Muscle of leg (tissue), 11 donors: Measurements from ENCODE around the gene MCRS1. TPM values are rescaled to one million over a fixed set of nuclear protein-coding genes. Genes with fewer than 3 reads are reported as not detected.
A peak's percentile ranks its signal among the peaks of the same experiment; 100 is the strongest.

ENCODE experiments used
- DNase-seq: peaks from one replicate; pipeline ENCODE4 v3.0.0; 2013
- H3K27ac ChIP-seq: one replicate; pipeline ENCODE4 v1.5.1; 2013; ENCODE audit warnings: mild to moderate bottlenecking, low read length, control low read depth
- H3K27me3 ChIP-seq: one replicate; pipeline ENCODE4 v1.6.1; 2013; ENCODE audit warnings: low read length; ENCODE audit not compliant: control insufficient read depth, insufficient read depth
- H3K36me3 ChIP-seq: one replicate; pipeline ENCODE4 v1.6.1; 2013; ENCODE audit warnings: low read length; ENCODE audit not compliant: control insufficient read depth, insufficient read depth
- H3K4me1 ChIP-seq: one replicate; pipeline ENCODE4 v1.6.1; 2013; ENCODE audit warnings: low read length; ENCODE audit not compliant: control insufficient read depth, insufficient read depth
- H3K4me3 ChIP-seq: one replicate; pipeline ENCODE4 v1.5.1; 2013; ENCODE audit warnings: low read length, control low read depth
- H3K9me3 ChIP-seq: replicated peaks from 2 replicates; pipeline ENCODE4 v1.6.1; 2013; ENCODE audit warnings: low read depth, low read length; ENCODE audit not compliant: control insufficient read depth
- WGBS: methylation state at CpG from one replicate; pipeline ENCODE4 v1.1.5; 2013; ENCODE audit warnings: missing lambda C conversion rate; ENCODE audit not compliant: insufficient coverage; 5-methylcytosine and 5-hydroxymethylcytosine counted together
- polyA plus RNA-seq, 8 donors: library from polyadenylated mRNA; unstranded; fragments of 120-200 nt; gene quantifications; one replicate each; pipeline versions ENCODE4 v1.2.1 to v1.2.3, GENCODE V29; 2013; ENCODE audit warnings: inconsistent platforms in 1 of 8, low replicate concordance in 1 of 8; ENCODE audit not compliant: insufficient read length in 8 of 8, insufficient read depth in 1 of 8
- total RNA-seq: library from RNA; stranded (reverse); fragments of 120-200 nt; gene quantifications from one replicate; pipeline ENCODE4 v1.2.4, GENCODE V29; 2013

The MCRS1 gene
- total and polyA plus RNA-seq, 9 donors, result 52.5 to 77.2 (median 59.8) TPM

DNA sequence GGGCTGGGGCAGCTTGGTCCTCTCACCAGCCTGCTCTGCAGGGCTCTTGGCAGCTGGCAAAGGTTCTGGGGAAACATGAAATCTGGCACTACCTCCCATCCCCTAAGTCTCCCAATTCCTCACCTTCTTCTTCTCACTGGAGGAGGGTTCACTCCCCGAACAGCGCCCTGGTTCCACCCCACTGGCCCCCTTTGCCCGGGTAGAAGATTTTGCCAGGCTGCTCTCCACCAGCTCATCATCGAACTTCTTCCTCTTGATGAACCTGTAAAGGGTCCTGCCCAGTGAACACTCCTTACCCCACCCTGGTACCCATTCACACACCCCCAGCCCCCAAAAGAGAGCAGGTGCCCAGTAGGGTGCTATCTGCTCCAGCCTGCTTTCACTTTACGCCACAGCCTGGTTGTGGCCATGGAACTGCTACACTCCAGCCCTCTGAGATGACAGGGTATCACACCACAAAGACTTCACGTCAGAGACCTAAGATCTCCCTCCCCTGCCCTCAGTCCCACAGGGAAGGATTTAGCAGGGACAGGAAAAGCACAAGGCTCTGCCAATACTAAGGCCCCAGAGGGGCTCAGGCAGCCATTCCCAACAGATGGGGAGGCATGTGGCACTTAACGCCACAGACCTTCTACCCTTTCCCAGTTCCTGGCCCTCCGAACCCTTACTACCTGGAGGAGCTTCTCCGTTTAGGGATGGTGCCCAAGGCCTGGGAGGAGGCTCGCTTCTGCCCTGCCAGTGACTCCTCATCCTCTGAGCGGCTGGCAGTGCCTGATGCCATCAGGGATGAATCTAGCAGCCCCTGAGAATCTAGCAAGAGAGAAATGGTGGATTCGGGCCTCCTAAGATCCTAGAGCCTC lies 2.3 kb downstream of the MCRS1 start:
- Histone ChIP-seq H3K9me3 (no peaks in the 10 kb centered on the region), H3K27me3 (no peaks in the 10 kb centered on the region), H3K4me3 (no peak overlapping the region), H3K36me3 (peaks cover 54% of the 10 kb centered on the region), H3K27ac (peak overlapping the region; percentile 53), H3K4me1 (peaks cover 36% of the 10 kb centered on the region)
- 90% methylated on average over 9 of the region's 12 CpGs for WGBS
- DNase-seq, result no peak

DNA sequence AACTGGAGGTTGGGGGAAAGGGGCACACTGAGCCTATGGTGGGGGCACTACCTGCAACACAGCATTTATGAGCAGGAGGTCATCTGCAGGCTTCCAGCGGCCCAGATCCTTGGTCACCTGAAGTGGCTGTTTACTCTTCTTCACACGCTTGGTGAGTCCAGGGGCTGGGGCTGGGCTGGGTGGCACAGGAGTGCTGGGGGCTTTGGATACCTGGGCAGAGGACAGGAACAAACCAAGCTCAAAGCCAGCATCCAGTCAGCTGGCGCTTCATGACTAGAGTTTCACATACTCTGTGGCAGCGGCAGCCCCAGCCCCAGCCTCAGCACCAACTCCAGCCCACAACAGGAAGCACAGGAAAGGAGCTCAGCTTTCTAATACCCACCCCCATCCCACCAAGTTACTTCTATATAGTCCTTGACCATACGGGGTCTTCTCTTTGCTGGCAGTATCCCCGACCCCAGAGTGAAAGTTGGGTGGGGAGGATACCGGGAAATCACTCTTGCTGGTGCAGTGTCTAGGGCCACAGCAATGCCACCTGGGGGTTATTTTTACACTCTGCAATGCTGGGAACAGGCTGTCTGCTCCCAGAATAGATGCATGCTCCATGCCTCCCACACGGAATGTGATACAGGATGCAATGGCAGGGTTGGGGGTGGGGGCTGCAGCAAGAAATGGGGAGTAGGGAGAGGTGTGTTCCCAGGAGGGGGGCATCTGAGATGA lies 3.1 kb downstream of the MCRS1 start:
- DNase-seq, result no peak
- WGBS, result 88% methylated on average over 3 of the region's 8 CpGs
- Histone ChIP-seq H3K27ac (peak overlapping the region; percentile 66), H3K4me1 (peaks cover 35% of the 10 kb centered on the region), H3K27me3 (no peaks in the 10 kb centered on the region), H3K4me3 (no peak overlapping the region), H3K36me3 (peaks cover 55% of the 10 kb centered on the region), H3K9me3 (no peaks in the 10 kb centered on the region)

DNA sequence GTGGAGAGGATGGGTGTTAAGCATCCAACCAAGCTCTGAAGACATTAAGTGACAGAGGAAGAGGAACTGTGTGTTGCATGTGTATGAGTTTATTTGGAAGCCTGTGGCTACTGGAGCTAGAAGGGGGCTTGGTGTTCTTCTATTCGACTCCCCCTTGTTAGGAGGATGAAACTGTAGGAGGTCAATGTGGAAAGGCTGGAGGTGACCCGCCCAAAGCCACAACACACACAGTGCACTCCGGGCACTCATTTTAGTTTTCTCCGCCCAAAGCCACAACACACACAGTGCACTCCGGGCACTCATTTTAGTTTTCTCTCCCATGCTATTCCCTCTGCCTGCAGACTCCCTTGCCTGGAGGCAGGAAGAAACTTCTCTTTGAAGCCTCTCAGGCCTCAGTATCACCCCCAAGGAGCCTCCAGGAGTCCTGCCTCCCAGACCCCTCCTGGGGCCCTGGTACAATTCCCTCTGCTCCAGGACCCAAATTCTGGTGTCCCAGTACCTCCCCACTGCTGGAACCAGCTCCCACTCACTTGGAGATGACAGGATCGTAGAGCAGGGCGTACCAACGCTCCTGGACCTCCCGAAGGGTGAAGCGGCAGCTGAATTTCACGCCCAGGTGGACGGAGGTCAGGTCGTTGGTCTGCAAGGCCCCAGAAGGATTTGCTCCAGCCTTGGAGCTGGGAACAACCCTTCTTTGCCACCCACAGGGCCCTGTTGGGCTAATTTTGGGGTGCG lies 3.8 kb downstream of the MCRS1 start:
- peak overlapping the region; percentile 66 for H3K27ac ChIP-seq
- WGBS, result 97% methylated on average over 13 of the region's 14 CpGs
- H3K4me1 ChIP-seq, result peaks cover 32% of the 10 kb centered on the region

DNA sequence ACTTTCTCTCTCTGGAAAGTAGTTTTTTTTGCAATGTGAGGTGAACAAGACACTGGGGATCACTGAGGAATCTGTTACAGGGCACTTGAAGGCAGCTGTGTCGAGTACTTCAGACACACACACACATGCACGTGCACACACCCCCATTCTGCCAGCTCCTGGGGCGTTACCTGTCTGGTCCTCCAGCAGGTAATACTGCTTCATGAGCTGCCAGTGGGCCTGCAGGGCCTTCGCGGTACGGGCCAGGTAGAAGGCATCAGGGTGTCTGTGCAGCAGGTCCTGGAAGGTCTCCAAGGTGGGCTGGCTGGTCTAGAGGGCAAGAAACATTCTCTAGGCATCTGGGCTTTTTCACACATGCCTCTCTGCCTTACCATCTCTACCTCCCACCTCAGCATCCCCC lies 5.1 kb downstream of the MCRS1 start:
- H3K4me3 ChIP-seq, result no peak overlapping the region
- no peak for DNase-seq
- H3K9me3 ChIP-seq, result no peaks in the 10 kb centered on the region
- 89% methylated on average over 3 of the region's 6 CpGs for WGBS
- H3K27me3 ChIP-seq, result no peaks in the 10 kb centered on the region
- H3K4me1 ChIP-seq, result peaks cover 29% of the 10 kb centered on the region
- peaks cover 76% of the 10 kb centered on the region for H3K36me3 ChIP-seq
- H3K27ac ChIP-seq, result no peak overlapping the region

More for the DNA sequence above, 3.8 kb downstream of the MCRS1 start:
- no peak for DNase-seq
- H3K9me3 ChIP-seq, result no peaks in the 10 kb centered on the region
- peaks cover 63% of the 10 kb centered on the region for H3K36me3 ChIP-seq
- H3K4me3 ChIP-seq, result no peak overlapping the region
- H3K27me3 ChIP-seq, result no peaks in the 10 kb centered on the region

DNA sequence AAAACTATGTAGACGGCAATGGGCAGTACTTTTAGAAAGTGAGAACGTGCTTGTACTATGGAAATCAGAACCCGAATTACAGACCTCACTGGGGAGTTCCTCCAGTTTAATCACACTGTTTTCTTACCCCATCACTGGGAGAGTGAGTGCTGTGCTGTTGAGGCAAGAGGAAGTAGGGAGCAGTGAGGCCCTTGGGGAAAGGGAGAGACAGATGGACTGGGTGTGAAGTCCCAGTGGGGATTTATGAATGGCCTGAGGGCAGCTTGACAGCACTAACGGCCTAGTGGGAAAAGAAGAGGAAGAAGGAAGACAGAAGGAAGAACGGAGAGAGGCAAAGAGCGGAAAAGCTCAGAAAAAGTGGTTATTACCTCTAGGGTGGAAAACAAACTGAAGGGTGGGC lies 5.7 kb downstream of the MCRS1 start:
- Histone ChIP-seq H3K9me3 (no peaks in the 10 kb centered on the region), H3K27ac (no peak overlapping the region), H3K4me3 (no peak overlapping the region), H3K36me3 (peaks cover 82% of the 10 kb centered on the region), H3K27me3 (no peaks in the 10 kb centered on the region), H3K4me1 (peaks cover 27% of the 10 kb centered on the region)
- WGBS, result 80% methylated on average over 2 of the region's 6 CpGs
- DNase-seq, result no peak

DNA sequence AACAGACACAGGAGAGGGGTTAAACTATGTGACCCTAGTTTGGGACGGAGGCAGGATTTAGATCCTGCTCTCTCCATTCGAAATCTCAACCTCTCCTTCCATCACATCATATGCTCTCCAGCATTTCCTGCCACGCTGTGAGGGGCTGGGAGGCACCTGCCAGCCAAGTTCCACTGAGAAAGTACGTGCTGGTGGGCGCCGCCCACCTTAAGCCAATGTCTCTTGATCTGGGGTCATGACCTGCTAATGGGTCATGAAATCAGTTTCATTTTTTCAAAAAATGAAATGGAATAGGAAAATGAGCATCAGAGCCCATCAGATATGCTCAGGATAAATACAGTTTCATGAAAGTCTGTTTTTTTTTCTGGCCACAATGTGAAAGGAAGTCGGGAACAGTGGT lies 7.2 kb downstream of the MCRS1 start:
- peaks cover 92% of the 10 kb centered on the region for H3K36me3 ChIP-seq
- H3K27ac ChIP-seq, result no peak overlapping the region
- DNase-seq, result no peak
- no peak overlapping the region for H3K4me3 ChIP-seq
- H3K27me3 ChIP-seq, result no peaks in the 10 kb centered on the region
- 84% methylated on average over 4 of the region's 7 CpGs for WGBS
- peaks cover 13% of the 10 kb centered on the region for H3K4me1 ChIP-seq
- no peaks in the 10 kb centered on the region for H3K9me3 ChIP-seq

DNA sequence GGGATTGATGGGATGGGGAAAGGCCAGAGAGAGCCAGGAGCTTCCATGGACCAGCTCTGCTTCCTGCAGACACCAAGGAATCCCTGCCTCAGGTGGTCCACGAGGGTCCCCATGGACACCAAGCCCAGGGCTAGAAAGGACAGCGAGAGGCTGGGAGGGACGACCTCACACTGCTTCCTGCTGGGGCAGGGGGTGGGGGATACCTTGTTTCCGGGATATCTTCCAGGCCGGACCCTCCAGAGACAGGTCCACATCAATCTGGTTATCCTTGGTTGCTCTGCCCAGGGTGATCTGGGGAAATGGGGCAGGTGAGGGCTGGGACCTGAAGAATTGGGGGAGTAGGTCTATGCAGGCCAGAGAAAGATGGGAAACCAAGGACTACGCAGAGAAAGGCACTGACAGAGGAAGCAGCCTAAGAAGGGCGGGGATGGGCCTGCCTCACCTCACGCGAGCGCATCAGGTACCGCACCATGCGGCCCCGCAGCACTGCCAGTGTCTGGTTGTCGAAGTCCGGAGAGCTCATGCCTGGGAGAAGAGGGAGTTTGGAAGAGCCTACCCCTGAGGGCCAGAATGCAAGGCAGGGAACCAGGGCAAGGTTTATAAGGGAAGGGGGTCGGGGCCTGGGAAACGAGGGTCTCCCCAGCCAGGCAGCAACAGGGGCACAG lies 8.8 kb downstream of the MCRS1 start:
- H3K9me3 ChIP-seq, result no peaks in the 10 kb centered on the region
- WGBS, result 95% methylated on average over 17 of the region's 17 CpGs
- peaks cover 80% of the 10 kb centered on the region for H3K36me3 ChIP-seq
- no peak for DNase-seq
- no peak overlapping the region for H3K27ac ChIP-seq
- no peaks in the 10 kb centered on the region for H3K27me3 ChIP-seq
- peaks cover under 1% of the 10 kb centered on the region for H3K4me1 ChIP-seq
- H3K4me3 ChIP-seq, result no peak overlapping the region

DNA sequence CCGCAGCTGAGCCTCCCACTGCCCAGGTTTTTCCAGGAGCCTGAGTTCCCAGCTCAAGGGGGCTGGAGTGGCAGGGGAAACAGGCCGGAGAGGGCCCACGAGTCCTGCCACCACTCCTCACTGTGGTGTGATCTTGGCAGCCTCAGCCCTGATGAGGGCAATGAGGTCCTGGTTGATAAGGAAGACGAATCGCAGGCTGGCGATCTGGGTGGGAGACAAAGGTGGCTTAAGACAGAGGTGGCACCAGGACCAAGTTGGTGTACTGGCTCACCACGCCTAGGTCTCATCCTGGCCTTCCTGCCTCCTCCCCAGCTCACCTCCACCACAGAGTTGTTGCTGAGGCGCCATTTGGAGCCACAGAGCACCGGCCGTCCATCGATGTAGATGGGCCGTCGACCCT lies 9.4 kb downstream of the MCRS1 start:
- no peak for DNase-seq
- Histone ChIP-seq H3K4me1 (no peaks in the 10 kb centered on the region), H3K27ac (no peak overlapping the region), H3K4me3 (no peak overlapping the region), H3K9me3 (no peaks in the 10 kb centered on the region), H3K36me3 (peaks cover 74% of the 10 kb centered on the region), H3K27me3 (no peaks in the 10 kb centered on the region)
- WGBS, result 93% methylated on average over 5 of the region's 13 CpGs

DNA sequence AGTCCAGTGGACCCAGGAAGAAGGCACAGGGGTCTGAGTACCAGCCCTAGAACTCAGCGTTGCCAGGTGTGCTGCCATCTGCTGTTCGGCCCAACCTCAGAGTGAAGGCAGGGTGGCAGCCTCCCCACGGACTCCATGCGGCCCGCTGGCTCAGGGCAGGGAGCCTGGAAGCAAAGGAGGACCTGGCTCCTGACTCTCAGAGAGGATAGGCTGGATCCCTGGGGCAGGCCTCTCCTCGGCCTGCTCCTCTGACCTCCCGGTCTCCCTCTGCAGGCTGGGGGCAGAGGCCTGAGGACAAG lies 10.1 kb downstream of the MCRS1 start:
- no peak for DNase-seq
- peaks cover 67% of the 10 kb centered on the region for H3K36me3 ChIP-seq
- H3K9me3 ChIP-seq, result no peaks in the 10 kb centered on the region
- 64% methylated on average over 6 of the region's 7 CpGs for WGBS
- H3K27ac ChIP-seq, result no peak overlapping the region
- no peak overlapping the region for H3K4me3 ChIP-seq
- no peaks in the 10 kb centered on the region for H3K27me3 ChIP-seq
- H3K4me1 ChIP-seq, result no peaks in the 10 kb centered on the region
